Keratinocyte (primary cell): Measurements from ENCODE around the gene MPZ. TPM values are rescaled to one million over a fixed set of nuclear protein-coding genes. Genes with fewer than 3 reads are reported as not detected.

ENCODE experiments used
- DNase-seq: peaks from one replicate; pipeline ENCODE4 v3.0.0-alpha.2; 2011; ENCODE audit warnings: low read depth, missing footprints, low spot score
- FAIRE-seq: peaks from 2 replicates; lab custom pipeline; 2011; peaks lifted over from hg19 to GRCh38; lab: Jason Lieb, UNC
- H2AFZ ChIP-seq: 2 replicates; pipeline ENCODE4 v1.6.0; 2012; ENCODE audit warnings: low read length, control low read depth, inconsistent platforms; ENCODE audit not compliant: control insufficient read depth
- H3K27ac ChIP-seq: 2 replicates; pipeline ENCODE4 v1.5.1; 2011; ENCODE audit warnings: low read length; ENCODE audit not compliant: control insufficient read depth, insufficient read depth
- H3K27me3 ChIP-seq: 3 replicates; pipeline ENCODE4 v1.6.0; 2011; ENCODE audit warnings: low read length; ENCODE audit not compliant: control insufficient read depth, insufficient read depth; ENCODE audit errors: extremely low read depth
- H3K36me3 ChIP-seq, 2 experiments: 2 replicates in 1 of 2; 3 replicates in 1 of 2; pipeline ENCODE4 v1.5.1; 2011; ENCODE audit warnings: low read length in 2 of 2, mild to moderate bottlenecking in 1 of 2; ENCODE audit not compliant: control insufficient read depth in 2 of 2, insufficient read depth in 2 of 2; ENCODE audit errors: extremely low read depth in 1 of 2
- H3K4me1 ChIP-seq: 3 replicates; pipeline ENCODE4 v1.5.1; 2011; ENCODE audit warnings: low read length; ENCODE audit not compliant: control insufficient read depth, insufficient read depth; ENCODE audit errors: extremely low read depth
- H3K4me2 ChIP-seq: 3 replicates; pipeline ENCODE4 v1.6.0; 2011; ENCODE audit warnings: low read depth, low read length; ENCODE audit not compliant: control insufficient read depth, insufficient read depth; ENCODE audit errors: extremely low read depth
- H3K4me3 ChIP-seq, 3 experiments: fragments of 200-600 bp in 1 of 3; sonication (generic) in 1 of 3; 2 replicates in 2 of 3; 3 replicates in 1 of 3; pipeline ENCODE4 v1.5.1; 2011 to 2016; ENCODE audit warnings: low read length in 3 of 3, mild to moderate bottlenecking in 3 of 3, control low read depth in 2 of 3, inconsistent platforms in 1 of 3, low read depth in 1 of 3, mixed read lengths in 1 of 3, mixed run types in 1 of 3, moderate library complexity in 1 of 3; ENCODE audit not compliant: control insufficient read depth in 2 of 3, insufficient read depth in 2 of 3; ENCODE audit errors: extremely low read depth in 1 of 3
- H3K79me2 ChIP-seq: 2 replicates; pipeline ENCODE4 v1.6.0; 2012; ENCODE audit warnings: low read length; ENCODE audit not compliant: control insufficient read depth, insufficient read depth
- H3K9ac ChIP-seq: 3 replicates; pipeline ENCODE4 v1.6.0; 2011; ENCODE audit warnings: low read length; ENCODE audit not compliant: control insufficient read depth, insufficient read depth; ENCODE audit errors: extremely low read depth
- H3K9me1 ChIP-seq: 3 replicates; pipeline ENCODE4 v1.6.0; 2011; ENCODE audit warnings: low read length; ENCODE audit not compliant: control insufficient read depth, insufficient read depth; ENCODE audit errors: extremely low read depth
- H3K9me3 ChIP-seq: 2 replicates; pipeline ENCODE4 v1.5.1; 2012; ENCODE audit warnings: low read depth, low read length; ENCODE audit not compliant: control insufficient read depth
- H4K20me1 ChIP-seq: 3 replicates; pipeline ENCODE4 v1.6.0; 2011; ENCODE audit warnings: low read length; ENCODE audit not compliant: control insufficient read depth, insufficient read depth; ENCODE audit errors: extremely low read depth
- EZH2 ChIP-seq: IDR thresholded peaks from one replicate; pipeline ENCODE4 v1.6.1; 2012; ENCODE audit warnings: inconsistent platforms, mild to moderate bottlenecking, low read length, moderate library complexity
- dilution Hi-C: fragments of 300-500 bp; cut with MboI; formaldehyde crosslinking; loops from one replicate; pipeline ENCODE4 v1.7.0; 2020; ENCODE audit warnings: low sequenced_read_pairs; ENCODE audit not compliant: extremely low pct_ligation_motif_present
- polyA minus RNA-seq, 3 experiments: library from RNA; depleted of rRNA, polyadenylated mRNA; stranded (reverse); fragments of >200 nt; gene quantifications; 1 replicate in 1 of 3; 2 replicates in 1 of 3; 3 replicates in 1 of 3; pipeline ENCODE4 v1.2.3, GENCODE V29; 2011
- polyA plus RNA-seq, 5 experiments: library from polyadenylated mRNA; depleted of rRNA in 3 of 5; stranded (reverse) in 3 of 5; stranded (forward) in 1 of 5; unstranded in 1 of 5; fragments of >200 nt; gene quantifications; 1 replicate in 1 of 5; 2 replicates in 3 of 5; 3 replicates in 1 of 5; pipeline versions ENCODE4 v1.2.1 to v1.2.3, GENCODE V29; 2011 to 2012; ENCODE audit warnings: missing spikeins in 2 of 5, low read depth in 1 of 5, low replicate concordance in 1 of 5
- TF ChIP-seq, protein P1 (sequence below), 3 experiments: IDR thresholded peaks in 1 of 3; conservative IDR thresholded peaks in 1 of 3; optimal IDR thresholded peaks in 1 of 3; 2 replicates in 2 of 3; 3 replicates in 1 of 3; pipeline versions ENCODE3 to v1.5.1; 2011; ENCODE audit warnings: low read length in 3 of 3, mild to moderate bottlenecking in 3 of 3, moderate library complexity in 2 of 3, control low read depth in 1 of 3, inconsistent platforms in 1 of 3; ENCODE audit not compliant: insufficient read depth in 2 of 3; ENCODE audit errors: extremely low read depth in 1 of 3

The MPZ gene
- polyA plus RNA-seq = 0.19 to 0.45 TPM (median 0.45 TPM) in 3 replicates
- polyA plus RNA-seq (2011; ENCODE audit: low read depth) = not detected
- 0.16 TPM in 2 replicates for polyA plus RNA-seq (2011; cell fraction: cytosol; rRNA removed)
- 0.90 and 0.92 TPM in 2 replicates for polyA plus RNA-seq (2011; cell fraction: nucleus; rRNA removed)
- 0.27 and 0.46 TPM in 2 replicates for polyA plus RNA-seq (2012; ENCODE audit: low replicate concordance)
- polyA minus RNA-seq = 0.33 to 0.92 TPM (median 0.74 TPM) in 3 replicates
- polyA minus RNA-seq (2011; cell fraction: cytosol; rRNA and poly(A)+ RNA removed) = not detected
- not detected in 2 replicates for polyA minus RNA-seq (2011; cell fraction: nucleus; rRNA and poly(A)+ RNA removed)

- TF ChIP-seq, protein P1, sequence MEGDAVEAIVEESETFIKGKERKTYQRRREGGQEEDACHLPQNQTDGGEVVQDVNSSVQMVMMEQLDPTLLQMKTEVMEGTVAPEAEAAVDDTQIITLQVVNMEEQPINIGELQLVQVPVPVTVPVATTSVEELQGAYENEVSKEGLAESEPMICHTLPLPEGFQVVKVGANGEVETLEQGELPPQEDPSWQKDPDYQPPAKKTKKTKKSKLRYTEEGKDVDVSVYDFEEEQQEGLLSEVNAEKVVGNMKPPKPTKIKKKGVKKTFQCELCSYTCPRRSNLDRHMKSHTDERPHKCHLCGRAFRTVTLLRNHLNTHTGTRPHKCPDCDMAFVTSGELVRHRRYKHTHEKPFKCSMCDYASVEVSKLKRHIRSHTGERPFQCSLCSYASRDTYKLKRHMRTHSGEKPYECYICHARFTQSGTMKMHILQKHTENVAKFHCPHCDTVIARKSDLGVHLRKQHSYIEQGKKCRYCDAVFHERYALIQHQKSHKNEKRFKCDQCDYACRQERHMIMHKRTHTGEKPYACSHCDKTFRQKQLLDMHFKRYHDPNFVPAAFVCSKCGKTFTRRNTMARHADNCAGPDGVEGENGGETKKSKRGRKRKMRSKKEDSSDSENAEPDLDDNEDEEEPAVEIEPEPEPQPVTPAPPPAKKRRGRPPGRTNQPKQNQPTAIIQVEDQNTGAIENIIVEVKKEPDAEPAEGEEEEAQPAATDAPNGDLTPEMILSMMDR (optimal IDR thresholded peaks at IDR 0.05 in 1 of 3, IDR thresholded peaks at IDR 0.05 in 1 of 3, conservative IDR thresholded peaks at IDR 0.05 in 1 of 3; ENCODE audit: extremely low read depth in 1 of 3, insufficient read depth in 2 of 3, low read length in 3 of 3) = no peak
- no peak for TF ChIP-seq EZH2
Observed at GRCh38 chr1:161309868-161310267, at the start of gene MPZ. MPZ (minus strand) TSS chr1:161309968; CDS start chr1:161309905, 63 bp downstream.

DNA sequence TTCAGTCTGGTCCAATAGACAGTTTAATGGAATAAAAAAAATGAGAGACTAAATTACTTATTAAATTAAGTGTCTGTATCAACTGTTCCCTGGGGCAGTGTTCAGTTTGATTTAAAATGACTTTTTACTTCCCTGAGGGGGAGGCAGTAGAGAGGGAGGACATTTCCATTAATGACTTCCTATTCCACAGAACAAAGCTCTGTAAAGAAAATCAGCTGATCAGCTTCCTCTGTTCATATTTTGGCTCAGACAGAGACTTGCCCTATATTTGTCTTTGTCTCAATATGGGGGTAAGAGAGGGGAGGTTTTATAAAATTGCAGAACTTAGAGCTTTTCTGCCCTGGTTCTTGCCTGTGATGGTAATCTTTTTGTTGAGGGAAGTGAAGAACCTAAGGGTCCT is 49.5 kb upstream of the MPZ start:
- peaks cover 2% of the 10 kb centered on the region for H3K4me1 ChIP-seq
- no peak overlapping the region for H2AFZ ChIP-seq
- H3K27ac ChIP-seq = no peak overlapping the region
- H3K9me3 ChIP-seq = no peaks in the 10 kb centered on the region
- no peaks in the 10 kb centered on the region for H4K20me1 ChIP-seq
- dilution Hi-C loops = no loop called here
- H3K27me3 ChIP-seq = no peaks in the 10 kb centered on the region
- TF ChIP-seq, protein P1 (optimal IDR thresholded peaks at IDR 0.05 in 1 of 3, IDR thresholded peaks at IDR 0.05 in 1 of 3, conservative IDR thresholded peaks at IDR 0.05 in 1 of 3; ENCODE audit: extremely low read depth in 1 of 3, insufficient read depth in 2 of 3, low read length in 3 of 3) = no peak
- no peak for TF ChIP-seq EZH2
- no peak overlapping the region for H3K9ac ChIP-seq
- H3K4me3 ChIP-seq = peak overlapping the region in 1 of 3 experiments; percentile 7
- no peaks in the 10 kb centered on the region for H3K9me1 ChIP-seq
- peaks cover under 1 to 6% of the 10 kb centered on the region in 2 experiments for H3K36me3 ChIP-seq
- H3K79me2 ChIP-seq = no peaks in the 10 kb centered on the region
- no peak overlapping the region for H3K4me2 ChIP-seq
- DNase-seq (no peak), FAIRE-seq (no peak)

More at GRCh38 chr1:161309868-161310267, at the start of gene MPZ:
- Histone ChIP-seq H3K4me2 (no peak within 1 kb of the TSS), H3K9me1 (no peaks in the 10 kb centered on the region), H3K27me3 (no peaks in the 10 kb centered on the region), H3K9me3 (no peaks in the 10 kb centered on the region), H3K4me3 (no peak within 1 kb of the TSS), H3K36me3 (no peaks in the 10 kb centered on the region), H3K9ac (no peak within 1 kb of the TSS), H3K79me2 (peaks cover 8% of the 10 kb centered on the region), H3K27ac (no peak within 1 kb of the TSS), H4K20me1 (no peaks in the 10 kb centered on the region), H2AFZ (no peak within 1 kb of the TSS), H3K4me1 (peaks cover 15% of the 10 kb centered on the region)
- DNase-seq (no peak), FAIRE-seq (no peak)
- dilution Hi-C loops = no loop called here
